Measurements from ENCODE around the gene ACVR2B.

ACVR2B gene

GRCh38 chr3:38457111-38458003, 3.7 kb downstream of the ACVR2B start:
- no peak for DNase-seq (ENCODE audit: low read depth in 1 of 2, low spot score in 1 of 2)

- DNase-seq (ENCODE audit: low read depth in 1 of 2, low spot score in 1 of 2), result no peak
These were observed 5.3 kb downstream of the ACVR2B start for GRCh38 chr3:38458796-38459498.

- no peak for DNase-seq (ENCODE audit: low read depth in 1 of 2, low spot score in 1 of 2)
These were observed 5.9 kb downstream of the ACVR2B start for GRCh38 chr3:38459499-38460048.

GRCh38 chr3:38460377-38461270, 6.9 kb downstream of the ACVR2B start:
- DNase-seq (ENCODE audit: low read depth in 1 of 2, low spot score in 1 of 2), result no peak

- no peak for DNase-seq (ENCODE audit: low read depth in 1 of 2, low spot score in 1 of 2)
These were observed 12.0 kb downstream of the ACVR2B start for GRCh38 chr3:38465588-38466154.

- DNase-seq (ENCODE audit: low read depth in 1 of 2, low spot score in 1 of 2), result no peak
These were observed 15.1 kb downstream of the ACVR2B start for GRCh38 chr3:38468765-38469164.

- no peak for DNase-seq (ENCODE audit: low read depth in 1 of 2, low spot score in 1 of 2)
These were observed 16.2 kb downstream of the ACVR2B start for GRCh38 chr3:38469852-38470251.

GRCh38 chr3:38471260-38471857, 17.7 kb downstream of the ACVR2B start:
- no peak for DNase-seq (ENCODE audit: low read depth in 1 of 2, low spot score in 1 of 2)

GRCh38 chr3:38472342-38472741, 18.7 kb downstream of the ACVR2B start:
- DNase-seq (ENCODE audit: low read depth in 1 of 2, low spot score in 1 of 2), result no peak

- DNase-seq (ENCODE audit: low read depth in 1 of 2, low spot score in 1 of 2), result no peak
These were observed 19.5 kb downstream of the ACVR2B start for GRCh38 chr3:38473229-38473628.

- DNase-seq (ENCODE audit: low read depth in 1 of 2, low spot score in 1 of 2), result no peak
These were observed 21.4 kb downstream of the ACVR2B start for GRCh38 chr3:38474928-38475605.

GRCh38 chr3:38475716-38476115, 22.0 kb downstream of the ACVR2B start:
- DNase-seq (ENCODE audit: low read depth in 1 of 2, low spot score in 1 of 2), result no peak

- DNase-seq (ENCODE audit: low read depth in 1 of 2, low spot score in 1 of 2), result no peak
These were observed 22.6 kb downstream of the ACVR2B start for GRCh38 chr3:38476157-38476756.

- no peak for DNase-seq (ENCODE audit: low read depth in 1 of 2, low spot score in 1 of 2)
These were observed 23.5 kb downstream of the ACVR2B start for GRCh38 chr3:38477057-38477820.

GRCh38 chr3:38477839-38478450, 24.3 kb downstream of the ACVR2B start:
- DNase-seq (ENCODE audit: low read depth in 1 of 2, low spot score in 1 of 2), result no peak

GRCh38 chr3:38478901-38479300, 25.2 kb downstream of the ACVR2B start:
- no peak for DNase-seq (ENCODE audit: low read depth in 1 of 2, low spot score in 1 of 2)

GRCh38 chr3:38479431-38480092, 25.9 kb downstream of the ACVR2B start:
- no peak for DNase-seq (ENCODE audit: low read depth in 1 of 2, low spot score in 1 of 2)

GRCh38 chr3:38480093-38480445, 26.4 kb downstream of the ACVR2B start:
- DNase-seq (ENCODE audit: low read depth in 1 of 2, low spot score in 1 of 2), result no peak

Measured in activated T-helper 1 cell treated with anti-CD3 and anti-CD28 coated beads, Interleukin-2, amount 50 U/mL, for 16 hours (primary cell).